Measurements from ENCODE around the gene TMEM238L. TPM values are rescaled to one million over a fixed set of nuclear protein-coding genes. Genes with fewer than 3 reads are reported as not detected.

TMEM238L gene
- total RNA-seq, 5 donors from 2014 or later (not counting 1 experiment from before 2014, with no cell fraction given) = not detected

GRCh38 chr17:10745231-10745630 lies 58.7 kb downstream of the TMEM238L start:
- H3K4me1 ChIP-seq (ENCODE audit: control insufficient read depth in 1 of 2, extremely low read depth in 1 of 2, insufficient read depth in 2 of 2, low read length in 2 of 2) = peaks cover 0 to 12% of the 10 kb centered on the region in 2 experiments
- no peaks in the 10 kb centered on the region for H3K9me3 ChIP-seq
- ATAC-seq (replicated peaks in 1 of 4) = no peak
- no peaks in the 10 kb centered on the region for H3K36me3 ChIP-seq (ENCODE audit: control insufficient read depth in 2 of 2, extremely low read depth in 1 of 2, insufficient read depth in 1 of 2, low read length in 1 of 2)
- H3K4me3 ChIP-seq (ENCODE audit: control insufficient read depth in 1 of 2, extremely low read depth in 1 of 2, low read length in 1 of 2) = no peak overlapping the region
- Mint-ChIP-seq H3K4me1 (peaks cover 12 to 18% (median 15%) of the 10 kb centered on the region in 3 donors), H3K27me3 (no peaks in the 10 kb centered on the region), H3K9me3 (no peaks in the 10 kb centered on the region), H3K27ac (no peak overlapping the region), H3K4me3 (no peak overlapping the region), H3K36me3 (no peaks in the 10 kb centered on the region)
- H3K27ac ChIP-seq (ENCODE audit: low read length) = no peak overlapping the region
- DNase-seq = no peak
- no peaks in the 10 kb centered on the region for H3K27me3 ChIP-seq (replicated peaks in 1 of 2; ENCODE audit: control insufficient read depth in 2 of 2, extremely low read depth in 1 of 2, insufficient read depth in 2 of 2, low read length in 1 of 2)
- WGBS (ENCODE audit: insufficient coverage) = 60% methylated on average over 1 of the region's 6 CpGs
- CTCF ChIA-PET = no interaction called here
- POLR2A ChIA-PET = no interaction called here

Other genes starting within 250 kb of the TMEM238L start
- gene MYH3, start 146.8 kb downstream of the TMEM238L start, total RNA-seq = 10 to 100 TPM in 3 of 5 donors, 1 to 10 TPM in 2; 6.6 to 12.1 (median 11.1) TPM
- 10 to 100 TPM; 15.7 to 33.3 (median 28.8) TPM for gene SCO1, start 106.6 kb downstream of the TMEM238L start, total RNA-seq
- 10 to 100 TPM; 22.0 to 46.5 (median 31.7) TPM for gene ADPRM, start 106.5 kb downstream of the TMEM238L start, total RNA-seq
- gene TMEM220, start 74.1 kb downstream of the TMEM238L start, total RNA-seq = 1 to 10 TPM; 1.8 to 4.7 (median 3.5) TPM
- gene PIRT, start 34.0 kb upstream of the TMEM238L start, total RNA-seq = not detected

Measured in T-cell (primary cell).